ENCODE data around the gene TUSC2. TPM values are rescaled to one million over a fixed set of nuclear protein-coding genes. Genes with fewer than 3 reads are reported as not detected.

The TUSC2 gene
- total and polyA plus RNA-seq, 2 of the 13 experiments (the other 11 are each of a cell fraction or from before 2014, with no cell fraction given), result 36.7 to 39.1 TPM

- peak; percentile 85 for TF ChIP-seq UBTF (CRISPR knock-in tag; IDR thresholded peaks at IDR 0.05)
- TF ChIP-seq NAIF1 (CRISPR knock-in tag; IDR thresholded peaks at IDR 0.05; ENCODE audit: borderline replicate concordance), result peak; percentile 53; the same call in 1 of the 2 replicates
- TF ChIP-seq ZNF577 (CRISPR knock-in tag; IDR thresholded peaks at IDR 0.05; ENCODE audit: borderline replicate concordance, low read depth), result peak; percentile 96; the same call in 1 of the 2 replicates
- peak; percentile 59 for TF ChIP-seq ZNF317 (CRISPR knock-in tag; IDR thresholded peaks at IDR 0.05)
- peak; percentile 25; the same call in 1 of the 2 replicates for TF ChIP-seq SETDB1 (CRISPR knock-in tag; IDR thresholded peaks at IDR 0.05; ENCODE audit: borderline replicate concordance)
- TF ChIP-seq ZNF264 (CRISPR knock-in tag; IDR thresholded peaks at IDR 0.05), result peak; percentile 91; the same call in 1 of the 2 replicates
- TF ChIP-seq ZNF251 (CRISPR knock-in tag; IDR thresholded peaks at IDR 0.05), result no peak; the same call in 1 of the 2 replicates
- TF ChIP-seq ZNF20 (CRISPR knock-in tag; IDR thresholded peaks at IDR 0.05), result peak; percentile 65; the same call in 1 of the 2 replicates
- peak; percentile 91 for TF ChIP-seq RBFOX2 (IDR thresholded peaks at IDR 0.05; ENCODE audit: low read depth, low read length)
- TF ChIP-seq TSC22D2 (CRISPR knock-in tag; IDR thresholded peaks at IDR 0.05; ENCODE audit: borderline replicate concordance), result peak; percentile 91; the same call in 1 of the 2 replicates
- peak; percentile 58 for TF ChIP-seq HNRNPLL (IDR thresholded peaks at IDR 0.05; ENCODE audit: low read depth, low read length, poor library complexity, severe bottlenecking)
- peak; percentile 75 for TF ChIP-seq ZBTB25 (CRISPR knock-in tag; IDR thresholded peaks at IDR 0.05)
- peak; percentile 94 for TF ChIP-seq MXD4 (CRISPR knock-in tag; IDR thresholded peaks at IDR 0.05)
- TF ChIP-seq ARNT2 (CRISPR knock-in tag; IDR thresholded peaks at IDR 0.05; ENCODE audit: low read depth), result peak; percentile 95
- TF ChIP-seq MAFG (CRISPR knock-in tag; IDR thresholded peaks at IDR 0.05), result no peak
- TF ChIP-seq TMF1 (CRISPR knock-in tag; IDR thresholded peaks at IDR 0.05; ENCODE audit: low read depth), result peak; percentile 90; the same call in 1 of the 2 replicates
- TF ChIP-seq MIER2 (CRISPR knock-in tag; IDR thresholded peaks at IDR 0.05), result no peak
- peak; percentile 48 for TF ChIP-seq MLX (CRISPR knock-in tag; IDR thresholded peaks at IDR 0.05)
- peak; percentile 85 for TF ChIP-seq ZMYM4 (CRISPR knock-in tag; IDR thresholded peaks at IDR 0.05)
- TF ChIP-seq ZNF576 (CRISPR knock-in tag; IDR thresholded peaks at IDR 0.05), result peak; percentile 97
- peak; percentile 61; the same call in 1 of the 2 replicates for TF ChIP-seq CERS6 (CRISPR knock-in tag; IDR thresholded peaks at IDR 0.05)
- TF ChIP-seq ZNF430 (CRISPR knock-in tag; IDR thresholded peaks at IDR 0.05), result peak; percentile 91
- no peak for TF ChIP-seq DPF2 (CRISPR knock-in tag; IDR thresholded peaks at IDR 0.05; ENCODE audit: borderline replicate concordance, low read depth)
- TF ChIP-seq HIVEP1 (CRISPR knock-in tag; IDR thresholded peaks at IDR 0.05), result peak; percentile 97
Observed at GRCh38 chr3:50350527-50351322, 22.7 kb upstream of the TUSC2 start, which contains the start of the genes CYB561D2 and NPRL2 (continued).

Data from HepG2 (cell line).